ENCODE measurements around the gene ABTB1. TPM values are rescaled to one million over a fixed set of nuclear protein-coding genes. Genes with fewer than 3 reads are reported as not detected.

Gene ABTB1
- total and polyA plus RNA-seq, 2 of the 13 experiments (the other 11 are each of a cell fraction or from before 2014, with no cell fraction given): 0.42 to 14.5 TPM

- H3K4me3 ChIP-seq (replicated peaks in 1 of 3; ENCODE audit: insufficient read depth in 1 of 3, low read depth in 2 of 3, low read length in 3 of 3): no peak overlapping the region
- 1% methylated on average over 3 of the region's 3 CpGs for WGBS (ENCODE audit: low lambda C conversion rate)
Measured at GRCh38 chr3:127726894-127727293, 54.1 kb downstream of the ABTB1 start.

More at GRCh38 chr3:127726894-127727293, 54.1 kb downstream of the ABTB1 start:
- Histone ChIP-seq H3K27me3 (ENCODE audit: control insufficient read depth in 1 of 2, insufficient read depth in 2 of 2, low read length in 2 of 2) (peaks cover 2 to 27% of the 10 kb centered on the region in 2 experiments; a peak in 3 of 5 replicates), H3K36me3 (replicated peaks in 1 of 2; ENCODE audit: control insufficient read depth in 1 of 2, insufficient read depth in 2 of 2, low read length in 2 of 2) (no peaks in the 10 kb centered on the region), H3K27ac (ENCODE audit: extremely low read length, insufficient read depth, low read length) (no peak overlapping the region), H3K4me1 (ENCODE audit: insufficient read depth, low read length) (no peaks in the 10 kb centered on the region), H3K9ac (ENCODE audit: insufficient read depth, low read depth, low read length) (no peak overlapping the region), H2AFZ (ENCODE audit: low read length) (no peak overlapping the region), H4K20me1 (ENCODE audit: insufficient read depth, low read length) (no peaks in the 10 kb centered on the region), H3K79me2 (ENCODE audit: insufficient read depth, low read length) (no peaks in the 10 kb centered on the region), H3K4me2 (ENCODE audit: low read depth, low read length) (no peak overlapping the region), H3K9me3 (ENCODE audit: low read length) (no peaks in the 10 kb centered on the region)
- BruUV-seq (replicated peaks): no TSS peak
- TF ChIP-seq PREB (CRISPR knock-in tag; IDR thresholded peaks at IDR 0.05) (no peak), ZNF841 (CRISPR knock-in tag; IDR thresholded peaks at IDR 0.05; ENCODE audit: borderline replicate concordance) (no peak), HDAC1 (CRISPR knock-in tag; IDR thresholded peaks at IDR 0.05) (no peak), TAF1 (CRISPR knock-in tag; IDR thresholded peaks at IDR 0.05) (no peak), SNAPC2 (CRISPR knock-in tag; IDR thresholded peaks at IDR 0.05) (no peak), FOXM1 (CRISPR knock-in tag; IDR thresholded peaks at IDR 0.05) (no peak), ZFP82 (CRISPR knock-in tag; IDR thresholded peaks at IDR 0.05; ENCODE audit: borderline replicate concordance) (no peak), DR1 (CRISPR knock-in tag; IDR thresholded peaks at IDR 0.05) (no peak), MNT (IDR thresholded peaks at IDR 0.05) (no peak), ARID2 (CRISPR knock-in tag; IDR thresholded peaks at IDR 0.05; ENCODE audit: borderline replicate concordance) (no peak), STAG1 (CRISPR knock-in tag; IDR thresholded peaks at IDR 0.05) (no peak), ZNF570 (CRISPR knock-in tag; IDR thresholded peaks at IDR 0.05; ENCODE audit: borderline replicate concordance) (no peak), ZNF563 (CRISPR knock-in tag; IDR thresholded peaks at IDR 0.05) (no peak), RARG (CRISPR knock-in tag; IDR thresholded peaks at IDR 0.05; ENCODE audit: low read depth) (no peak), MXD3 (CRISPR knock-in tag; IDR thresholded peaks at IDR 0.05) (no peak), ZNF784 (CRISPR knock-in tag; IDR thresholded peaks at IDR 0.05; ENCODE audit: borderline replicate concordance) (no peak), SAFB2 (CRISPR knock-in tag; IDR thresholded peaks at IDR 0.05; ENCODE audit: borderline replicate concordance, low read depth) (no peak)
- no peak for DNase-seq (ENCODE audit: low spot score)
- in situ Hi-C loops (cut with HindIII; ENCODE audit: extremely low pct_ligation_motif_present, low pct_unique_long_range_greater_than_20kb): no loop called here
- ChIA-PET CTCF (ENCODE audit: low intra/inter-chr PET ratio, low total read pairs) (no interaction called here), POLR2A (no interaction called here)
- no peak for ATAC-seq
- intact Hi-C loops (cut with micrococcal nuclease; ENCODE audit: unreplicated experiment): no loop called here
- no peak for FAIRE-seq

Data from HepG2 (cell line).